Airway epithelial cell (primary cell): ENCODE data around the gene SPATA18. TPM values are rescaled to one million over a fixed set of nuclear protein-coding genes. Genes with fewer than 3 reads are reported as not detected.

Experiments
- total RNA-seq: library from RNA; depleted of rRNA; stranded (reverse); fragments of >200 nt; gene quantifications from 2 replicates; pipeline ENCODE4 v1.2.3, GENCODE V29; 2015

The SPATA18 gene, protein sequence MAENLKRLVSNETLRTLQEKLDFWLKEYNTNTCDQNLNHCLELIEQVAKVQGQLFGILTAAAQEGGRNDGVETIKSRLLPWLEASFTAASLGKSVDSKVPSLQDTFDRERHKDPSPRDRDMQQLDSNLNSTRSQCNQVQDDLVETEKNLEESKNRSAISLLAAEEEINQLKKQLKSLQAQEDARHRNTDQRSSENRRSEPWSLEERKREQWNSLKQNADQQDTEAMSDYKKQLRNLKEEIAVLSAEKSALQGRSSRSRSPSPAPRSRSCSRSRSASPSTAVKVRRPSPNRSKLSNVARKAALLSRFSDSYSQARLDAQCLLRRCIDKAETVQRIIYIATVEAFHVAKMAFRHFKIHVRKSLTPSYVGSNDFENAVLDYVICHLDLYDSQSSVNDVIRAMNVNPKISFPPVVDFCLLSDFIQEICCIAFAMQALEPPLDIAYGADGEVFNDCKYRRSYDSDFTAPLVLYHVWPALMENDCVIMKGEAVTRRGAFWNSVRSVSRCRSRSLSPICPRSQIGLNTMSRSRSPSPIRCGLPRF
- 3.5 and 6.2 TPM in 2 replicates for total RNA-seq

DNA sequence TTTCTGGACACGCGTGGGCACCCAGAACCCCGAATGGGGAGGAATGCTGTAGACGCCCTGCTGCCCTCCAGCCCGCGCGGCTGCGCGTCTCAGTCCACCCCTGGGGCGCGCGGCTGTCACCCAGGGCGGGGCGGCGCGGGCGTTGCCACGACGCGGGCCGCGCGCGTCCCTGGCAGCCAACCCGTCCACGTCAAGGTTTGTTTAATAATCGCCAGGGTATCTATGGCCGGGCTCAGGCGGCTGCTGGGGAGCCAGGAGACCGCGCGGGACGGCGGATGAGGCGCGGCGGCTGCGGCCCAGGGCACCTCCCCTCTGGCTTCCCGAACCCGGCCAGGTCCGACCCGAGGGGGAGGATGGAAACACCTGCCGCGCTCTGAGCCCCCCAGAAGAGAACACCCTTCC, at the start of gene SPATA18:
Gene SPATA18 (plus strand): TSS at position 92 of the 402 bp plus-strand sequence. CDS start 401 bp downstream, outside the sequence.

DNA sequence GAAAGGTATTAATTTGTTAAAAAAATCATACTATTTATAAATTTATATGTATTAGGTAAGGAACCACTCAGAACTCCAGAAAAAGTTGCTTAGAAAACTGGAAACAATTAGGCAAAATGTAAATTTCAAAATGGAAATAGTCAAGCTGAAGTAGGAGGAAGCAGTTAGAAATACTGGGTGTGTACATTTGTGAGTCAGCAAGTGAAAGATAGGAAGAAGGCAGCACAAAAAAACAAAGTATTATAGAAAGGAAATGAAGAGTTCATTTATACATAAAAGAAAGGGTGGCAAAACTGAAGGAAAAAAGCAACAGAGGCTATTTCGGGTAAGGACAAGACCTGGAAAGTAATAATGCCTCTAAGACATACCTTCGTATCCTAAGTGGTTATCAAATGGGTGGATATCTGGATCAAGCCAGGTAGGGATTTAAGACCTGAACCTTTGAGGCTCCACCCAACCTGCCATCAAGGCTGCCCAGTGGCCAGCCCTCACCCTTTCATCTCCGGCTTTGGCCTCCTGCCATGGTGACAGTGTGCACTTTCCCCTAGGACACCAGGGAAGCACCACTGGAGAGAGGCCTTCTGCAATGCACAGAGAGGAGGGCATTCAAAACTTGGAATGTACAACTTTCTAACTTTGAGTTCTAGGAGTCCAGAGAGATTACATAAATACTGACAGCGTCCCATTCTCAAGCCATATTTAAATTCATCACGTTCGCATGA, 31.0 kb upstream of the SPATA18 start, which contains the start of gene LRRC66:
Gene LRRC66 (minus strand): TSS at position 428 of the 722 bp plus-strand sequence. CDS start 2,750 bp downstream, outside the sequence.

DNA sequence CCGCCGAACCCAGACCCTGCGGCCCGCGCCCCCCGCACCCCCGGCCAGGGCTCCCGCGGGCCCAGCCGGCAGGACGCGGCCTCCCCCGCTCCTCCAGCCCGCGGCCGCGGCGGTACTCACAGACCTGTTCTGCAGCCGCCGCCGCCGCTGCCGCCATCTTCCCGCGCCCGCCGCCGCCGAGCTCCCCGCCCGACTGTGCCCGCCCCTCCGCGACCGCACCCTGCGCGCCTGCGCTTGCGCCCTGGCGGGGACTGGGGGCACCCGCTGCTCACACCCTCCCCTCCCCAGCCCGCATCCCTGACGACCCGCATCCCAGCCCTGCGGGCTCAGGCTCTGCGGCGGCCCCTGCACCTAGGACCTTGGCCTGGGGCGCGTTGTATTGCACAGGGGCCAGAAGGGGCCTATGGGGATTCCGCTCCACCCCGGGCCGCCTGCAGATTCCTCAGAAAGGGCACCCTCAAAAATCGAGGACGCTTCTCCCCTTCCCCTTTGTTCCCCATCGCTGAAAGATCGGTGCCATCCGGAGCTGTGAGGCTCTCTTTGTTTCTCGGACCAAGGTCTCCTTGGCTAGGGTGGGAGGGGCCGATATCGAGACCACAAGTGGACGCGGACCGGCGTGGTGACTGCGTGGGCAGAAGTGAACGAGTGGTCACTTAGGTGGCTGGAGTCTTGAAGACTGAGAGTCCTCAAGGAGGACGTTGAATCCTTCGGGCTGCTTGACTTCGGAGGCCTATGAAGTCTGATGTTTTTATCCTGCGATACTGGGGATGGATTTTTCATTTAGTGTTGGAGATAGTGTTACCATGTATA, 12.8 kb upstream of the SPATA18 start, which contains the start of gene SGCB:
Gene SGCB (minus strand): TSS at position 197 of the 810 bp plus-strand sequence. CDS start 40 bp downstream, at position 157.

Other genes starting within 250 kb of the SPATA18 start
- gene DCUN1D4, start 208.2 kb upstream of the SPATA18 start, total RNA-seq = 12.8 and 19.2 TPM in 2 replicates
- gene LRRC66, start 30.9 kb upstream of the SPATA18 start, total RNA-seq = not detected in 2 replicates
- gene SGCB, start 13.0 kb upstream of the SPATA18 start, total RNA-seq = 6.2 and 7.5 TPM in 2 replicates